ENCODE data around the gene BANK1. TPM values are rescaled to one million over a fixed set of nuclear protein-coding genes. Genes with fewer than 3 reads are reported as not detected.
A peak's percentile ranks its signal among the peaks of the same experiment; 100 is the strongest.

Gene BANK1
- total RNA-seq, 1 experiment from 2014 or later: 0.14 TPM

DNA sequence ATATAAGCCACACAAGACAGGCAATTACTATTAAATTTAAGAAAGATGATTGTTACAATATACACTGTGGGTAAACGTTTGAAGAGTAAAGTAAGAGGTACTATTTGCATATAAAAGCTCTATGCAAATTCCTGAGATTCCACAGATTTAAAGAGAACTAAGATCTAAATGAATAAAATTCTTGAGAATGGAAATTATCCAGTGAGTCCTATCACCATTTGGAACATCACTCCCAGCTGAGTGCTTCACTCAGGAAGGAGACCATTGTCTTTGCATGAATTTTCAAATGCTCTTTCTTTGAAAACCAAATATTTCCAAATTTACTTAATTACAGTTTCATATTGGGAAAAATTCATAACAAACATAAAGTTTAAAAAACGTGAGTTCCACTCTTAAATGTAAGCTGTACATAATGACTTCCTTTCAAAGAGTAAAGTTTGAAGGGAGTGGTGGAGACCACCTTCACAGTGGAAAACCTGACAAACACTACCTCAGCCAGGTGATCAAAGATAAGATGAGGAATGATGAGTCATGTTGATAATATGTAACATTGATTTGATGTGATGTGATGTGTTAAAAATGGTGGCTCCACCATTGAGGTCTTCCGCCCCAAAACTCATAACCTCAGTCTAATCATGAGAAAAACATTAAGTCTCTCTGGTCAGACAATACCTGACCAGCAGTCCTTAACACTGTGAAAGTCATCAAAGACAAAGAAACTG, 159.9 kb downstream of the BANK1 start:
- no peak for DNase-seq
- Histone ChIP-seq H3K27me3 (no peaks in the 10 kb centered on the region), H3K27ac (no peak overlapping the region), H3K36me3 (no peaks in the 10 kb centered on the region), H3K4me3 (no peak overlapping the region), H3K4me1 (peaks cover 24% of the 10 kb centered on the region), H3K9me3 (replicated peaks) (no peaks in the 10 kb centered on the region)

DNA sequence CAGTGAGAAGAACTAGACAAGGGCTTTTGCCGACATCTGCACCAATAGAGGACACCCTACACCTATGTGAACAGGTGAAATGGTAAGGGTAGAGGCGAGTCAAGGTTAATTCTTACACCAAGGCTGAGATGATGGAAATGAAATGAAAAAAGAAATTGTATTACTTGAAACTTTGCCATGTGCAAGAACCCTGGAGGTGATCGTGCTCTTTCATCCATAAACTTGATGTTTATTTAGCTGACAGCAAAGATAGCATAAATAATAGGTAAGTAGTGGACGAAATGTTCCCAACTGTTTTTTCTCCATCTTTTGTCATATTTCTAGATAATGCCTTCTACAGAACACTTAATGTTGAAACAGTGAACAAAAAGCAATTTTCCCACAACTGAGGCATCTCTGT, 162.5 kb downstream of the BANK1 start:
- no peak overlapping the region for H3K27ac ChIP-seq
- no peaks in the 10 kb centered on the region for H3K36me3 ChIP-seq
- peaks cover 30% of the 10 kb centered on the region for H3K4me1 ChIP-seq
- no peak for DNase-seq
- no peak overlapping the region for H3K4me3 ChIP-seq
- no peaks in the 10 kb centered on the region for H3K27me3 ChIP-seq
- no peaks in the 10 kb centered on the region for H3K9me3 ChIP-seq (replicated peaks)

DNA sequence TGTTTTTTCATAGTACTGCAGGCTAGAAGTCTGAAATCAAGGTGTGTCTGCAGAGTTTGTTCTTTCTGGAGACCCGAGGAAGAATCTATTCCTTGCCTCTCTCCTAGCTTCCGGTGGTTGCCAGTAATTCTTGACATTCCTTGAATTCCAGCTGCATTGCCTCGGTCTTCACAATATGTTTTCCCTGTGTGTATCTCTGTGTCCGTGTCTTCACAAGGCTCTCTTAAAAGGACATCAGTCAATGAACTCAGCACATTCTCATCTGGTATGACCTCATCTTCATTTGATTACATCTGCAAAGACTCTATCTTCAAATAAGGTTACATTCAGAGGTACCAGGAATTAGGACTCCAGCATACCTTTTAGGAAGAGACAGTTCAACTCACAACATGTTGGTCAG, 163.4 kb downstream of the BANK1 start:
- Histone ChIP-seq H3K4me3 (no peak overlapping the region), H3K9me3 (replicated peaks) (no peaks in the 10 kb centered on the region), H3K27ac (peak overlapping the region; percentile 12; the same call in 1 of the 2 replicates), H3K27me3 (no peaks in the 10 kb centered on the region), H3K4me1 (peaks cover 30% of the 10 kb centered on the region), H3K36me3 (no peaks in the 10 kb centered on the region)
- peak; percentile 33 to 44 for DNase-seq

DNA sequence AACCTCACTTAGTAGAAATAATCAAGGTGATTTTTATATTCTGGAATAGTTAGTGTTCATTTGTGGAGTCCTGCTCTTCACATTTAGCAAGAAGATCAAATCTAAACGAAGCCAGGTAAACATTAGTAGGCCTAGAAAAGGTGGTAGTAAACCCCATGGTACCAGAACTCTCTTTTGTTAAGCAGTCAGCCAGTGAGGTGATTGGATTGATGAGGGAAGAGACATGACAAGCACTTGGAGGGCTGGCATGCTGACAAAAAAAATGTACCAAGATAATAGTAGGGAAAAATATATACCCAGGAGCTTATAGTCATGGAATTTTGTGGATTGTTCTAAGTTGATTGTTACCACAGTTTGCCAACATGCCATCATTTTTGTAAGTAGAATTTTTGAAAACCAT, 163.8 kb downstream of the BANK1 start:
- no peaks in the 10 kb centered on the region for H3K9me3 ChIP-seq (replicated peaks)
- H3K4me1 ChIP-seq: peaks cover 30% of the 10 kb centered on the region
- peak overlapping the region; percentile 12; the same call in 1 of the 2 replicates for H3K27ac ChIP-seq
- H3K36me3 ChIP-seq: no peaks in the 10 kb centered on the region
- DNase-seq: no peak
- H3K4me3 ChIP-seq: no peak overlapping the region
- no peaks in the 10 kb centered on the region for H3K27me3 ChIP-seq

DNA sequence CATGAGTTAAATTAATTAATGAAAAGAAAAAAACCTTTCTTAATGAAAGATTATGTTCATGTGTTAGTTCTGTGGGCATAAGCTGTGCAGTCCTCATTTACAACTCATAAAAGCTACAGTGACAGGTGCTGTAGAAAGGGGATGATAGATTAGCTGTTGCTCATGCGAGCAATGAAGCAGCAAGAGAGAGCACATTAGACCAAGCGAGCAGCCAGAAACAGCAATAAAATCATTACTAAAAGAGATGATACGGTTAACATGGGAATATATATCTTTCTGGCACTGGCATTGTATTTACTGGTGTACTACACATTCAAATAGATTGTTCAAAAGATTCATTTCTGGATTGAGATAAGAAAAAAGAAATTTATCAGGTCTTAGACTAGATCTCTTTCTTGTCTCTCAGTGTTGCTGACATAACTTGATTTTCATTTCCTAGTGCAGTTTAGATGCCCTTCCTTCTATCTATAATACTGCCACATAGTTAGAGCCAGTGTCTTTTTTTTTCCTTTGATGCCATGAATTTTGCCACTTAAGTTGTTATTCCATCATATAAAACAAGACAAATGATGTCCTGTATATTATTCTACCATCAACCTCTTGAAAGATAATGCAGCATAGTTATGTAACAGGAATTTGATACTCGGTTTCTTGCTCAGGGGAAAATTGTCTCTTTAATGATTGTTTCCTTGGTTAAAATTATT, 164.6 kb downstream of the BANK1 start:
- Histone ChIP-seq H3K27ac (no peak overlapping the region; the same call in 1 of the 2 replicates), H3K9me3 (replicated peaks) (no peaks in the 10 kb centered on the region), H3K4me1 (peaks cover 30% of the 10 kb centered on the region), H3K27me3 (no peaks in the 10 kb centered on the region), H3K36me3 (no peaks in the 10 kb centered on the region), H3K4me3 (no peak overlapping the region)
- peak in 1 of 2 experiments; percentile 26 for DNase-seq

DNA sequence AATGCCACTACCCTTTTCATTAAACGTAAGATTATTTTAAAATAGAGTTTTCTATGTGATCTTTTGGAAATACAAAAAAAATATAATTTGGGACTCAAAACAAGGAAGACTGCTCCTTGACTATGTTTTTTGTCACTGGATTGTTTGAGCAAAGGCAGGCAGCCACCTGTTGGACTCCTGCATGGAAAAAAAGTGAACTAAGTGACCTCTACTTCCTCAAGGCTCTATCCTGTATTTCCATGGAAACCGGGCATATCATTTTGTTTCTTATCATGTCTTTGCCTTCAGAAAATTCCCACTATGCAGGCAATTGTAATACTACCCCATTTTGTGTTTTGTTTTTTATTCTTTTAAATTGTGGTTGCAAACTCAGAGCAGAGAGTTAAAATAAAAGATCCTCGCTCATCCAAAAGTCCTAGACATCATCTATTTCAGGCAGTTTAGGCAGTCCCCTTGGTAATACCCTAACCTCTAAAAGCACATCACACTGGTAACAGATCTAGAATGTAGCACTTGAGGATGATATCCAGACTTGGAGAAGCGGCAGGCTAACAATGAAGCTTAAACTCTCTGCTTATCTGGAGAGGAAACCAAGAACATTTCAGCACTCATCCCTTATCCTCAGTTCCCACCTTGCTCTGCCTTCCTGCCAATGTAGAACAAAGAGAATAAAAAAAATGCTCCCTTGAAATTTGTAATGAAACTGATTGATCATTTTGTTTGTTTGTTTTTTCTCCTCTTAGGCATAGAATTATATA, 165.7 kb downstream of the BANK1 start:
- peaks cover 30% of the 10 kb centered on the region for H3K4me1 ChIP-seq
- H3K4me3 ChIP-seq: no peak overlapping the region
- no peaks in the 10 kb centered on the region for H3K36me3 ChIP-seq
- H3K27ac ChIP-seq: no peak overlapping the region
- no peaks in the 10 kb centered on the region for H3K27me3 ChIP-seq
- DNase-seq: no peak
- no peaks in the 10 kb centered on the region for H3K9me3 ChIP-seq (replicated peaks)

DNA sequence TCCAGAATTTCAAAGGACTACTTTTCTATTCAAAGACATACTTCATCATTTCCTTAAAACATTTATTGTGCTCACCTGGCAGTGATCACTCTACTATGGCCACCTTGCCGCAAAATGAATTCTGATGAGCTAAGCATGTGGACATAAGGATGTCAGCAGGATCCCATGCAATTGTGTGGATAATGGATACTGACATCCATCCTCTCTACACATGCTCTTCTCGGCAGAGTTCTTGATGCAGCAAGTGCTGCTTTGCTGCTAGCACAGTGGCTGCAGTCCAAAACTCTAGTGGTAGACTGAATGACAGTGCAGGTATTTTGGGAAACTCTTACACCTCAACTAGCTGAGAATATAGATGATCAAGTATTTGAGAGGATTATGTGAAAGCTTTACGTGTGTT, 168.0 kb downstream of the BANK1 start:
- H3K4me1 ChIP-seq: peaks cover 25% of the 10 kb centered on the region
- H3K27me3 ChIP-seq: no peaks in the 10 kb centered on the region
- H3K27ac ChIP-seq: no peak overlapping the region
- no peak overlapping the region for H3K4me3 ChIP-seq
- no peaks in the 10 kb centered on the region for H3K9me3 ChIP-seq (replicated peaks)
- no peak for DNase-seq
- no peaks in the 10 kb centered on the region for H3K36me3 ChIP-seq

DNA sequence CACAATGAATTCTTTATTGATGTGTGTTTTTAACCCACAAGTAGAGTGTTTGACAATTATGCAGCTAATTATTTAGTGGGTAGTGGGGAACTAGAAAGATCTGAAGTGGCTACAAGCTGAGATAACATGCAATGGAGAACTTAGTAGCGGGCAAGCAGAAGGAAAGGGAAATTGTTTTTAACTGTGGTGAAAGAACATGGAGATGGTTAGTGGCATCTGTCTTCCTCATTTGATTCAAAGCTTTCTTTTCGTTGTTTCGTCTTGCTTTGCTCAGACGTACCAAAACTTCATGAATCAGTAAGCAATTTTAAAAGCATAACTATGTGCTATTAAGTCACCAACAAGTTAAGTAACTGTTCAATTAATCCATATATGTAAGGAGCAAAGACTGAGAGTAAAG, 169.9 kb downstream of the BANK1 start:
- Histone ChIP-seq H3K27ac (no peak overlapping the region), H3K36me3 (no peaks in the 10 kb centered on the region), H3K4me1 (peaks cover 6% of the 10 kb centered on the region), H3K27me3 (no peaks in the 10 kb centered on the region), H3K4me3 (no peak overlapping the region), H3K9me3 (replicated peaks) (no peaks in the 10 kb centered on the region)
- no peak for DNase-seq

DNA sequence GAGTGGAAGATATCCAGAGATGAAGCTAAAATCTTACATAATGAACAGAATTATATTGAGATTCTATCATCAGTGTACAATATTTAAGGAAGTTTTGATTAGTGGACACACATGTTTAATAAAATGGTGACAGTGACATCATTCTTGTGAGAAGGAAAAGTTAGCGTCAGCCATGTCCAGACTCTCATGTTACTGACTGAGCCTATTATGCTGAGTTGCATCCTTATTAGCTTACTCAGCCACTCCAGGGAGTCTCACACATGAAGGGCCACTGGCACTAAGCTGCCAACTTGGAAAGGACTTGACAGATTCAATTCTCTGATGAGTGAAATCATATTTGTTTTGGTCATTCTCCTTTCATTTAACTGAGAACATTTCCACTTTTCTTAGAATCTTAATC, 170.6 kb downstream of the BANK1 start:
- Histone ChIP-seq H3K27ac (no peak overlapping the region), H3K4me1 (no peaks in the 10 kb centered on the region; the same call in 1 of the 2 replicates), H3K27me3 (no peaks in the 10 kb centered on the region), H3K4me3 (no peak overlapping the region), H3K9me3 (replicated peaks) (no peaks in the 10 kb centered on the region), H3K36me3 (no peaks in the 10 kb centered on the region)
- DNase-seq: peak; percentile 11 to 36

DNA sequence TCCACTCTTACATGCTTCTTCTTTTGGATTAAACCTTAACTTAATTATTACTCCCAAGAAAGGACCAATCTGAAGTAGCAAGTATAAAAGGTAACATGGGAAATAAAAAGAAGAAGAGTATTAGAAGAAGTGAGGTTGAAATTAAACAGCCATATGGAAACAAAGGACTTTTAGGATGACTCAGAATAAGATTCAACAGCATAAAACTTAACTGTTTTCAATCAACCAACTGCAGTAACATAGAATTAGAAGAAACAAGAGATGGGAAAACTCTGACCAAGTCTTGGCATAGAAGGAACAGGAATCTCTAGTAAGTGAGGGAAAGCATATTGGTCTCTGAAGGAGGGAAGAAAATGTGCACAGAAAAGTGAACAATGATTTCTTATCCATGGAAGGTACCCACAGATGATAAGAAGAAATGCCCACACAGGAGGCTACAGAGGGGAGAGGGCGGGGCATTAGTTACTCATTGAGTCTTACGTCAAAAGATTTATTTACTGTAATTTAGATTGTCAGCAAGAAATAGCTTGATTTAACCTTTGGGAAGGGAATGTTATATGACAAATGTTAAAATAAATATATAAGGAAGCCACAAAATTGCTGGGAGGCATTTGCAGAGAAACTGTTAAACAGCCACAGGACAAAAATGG, 177.3 kb downstream of the BANK1 start:
- H3K4me1 ChIP-seq: peaks cover 15% of the 10 kb centered on the region
- H3K9me3 ChIP-seq (replicated peaks): no peaks in the 10 kb centered on the region
- H3K27ac ChIP-seq: no peak overlapping the region
- no peaks in the 10 kb centered on the region for H3K27me3 ChIP-seq
- H3K4me3 ChIP-seq: no peak overlapping the region
- no peak for DNase-seq
- H3K36me3 ChIP-seq: no peaks in the 10 kb centered on the region

DNA sequence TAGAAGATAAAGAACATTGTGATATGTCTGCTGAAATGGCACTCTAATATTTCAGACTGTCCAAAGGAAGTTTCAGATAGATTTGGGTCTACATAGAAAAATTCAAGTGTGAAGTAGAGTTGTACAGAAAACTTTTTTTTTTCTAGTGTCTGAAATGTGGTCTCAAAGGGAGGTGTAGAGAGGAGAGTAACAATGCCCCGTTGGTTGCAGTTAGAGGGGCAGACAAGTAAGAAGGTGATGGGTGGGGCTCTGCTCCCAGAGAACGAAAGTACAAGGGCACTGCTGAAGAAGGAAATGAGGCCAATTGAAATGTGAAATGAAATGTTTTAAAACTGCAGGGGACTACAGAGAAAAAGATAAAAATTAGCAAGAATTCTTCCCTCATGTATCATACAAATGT, 177.8 kb downstream of the BANK1 start:
- Histone ChIP-seq H3K4me1 (peaks cover 17% of the 10 kb centered on the region), H3K27me3 (no peaks in the 10 kb centered on the region), H3K4me3 (no peak overlapping the region), H3K27ac (no peak overlapping the region), H3K9me3 (replicated peaks) (no peaks in the 10 kb centered on the region), H3K36me3 (no peaks in the 10 kb centered on the region)
- no peak for DNase-seq

DNA sequence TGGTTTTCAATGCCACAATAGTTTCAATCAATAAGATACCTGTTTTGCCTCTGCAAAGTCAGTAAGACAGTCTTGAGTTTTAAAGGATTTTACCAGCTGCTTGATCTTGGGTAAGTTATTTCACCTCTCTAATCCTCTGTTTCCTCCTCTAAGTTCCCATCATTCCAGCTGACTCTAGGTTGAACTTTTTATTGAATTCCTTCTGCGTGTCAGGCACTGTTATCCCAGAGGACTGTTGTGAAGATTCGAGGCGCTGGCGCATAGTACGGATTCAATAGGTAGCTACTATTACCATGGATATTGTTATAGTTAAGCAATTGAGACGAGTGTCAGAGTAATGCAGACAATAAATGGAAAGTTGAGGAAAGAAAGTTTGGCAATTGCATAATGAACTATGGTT, 179.4 kb downstream of the BANK1 start:
- H3K27me3 ChIP-seq: no peaks in the 10 kb centered on the region
- H3K36me3 ChIP-seq: no peaks in the 10 kb centered on the region
- H3K4me1 ChIP-seq: peaks cover 19% of the 10 kb centered on the region
- no peak overlapping the region for H3K4me3 ChIP-seq
- no peak overlapping the region for H3K27ac ChIP-seq
- DNase-seq: peak; percentile 5 to 46
- H3K9me3 ChIP-seq (replicated peaks): no peaks in the 10 kb centered on the region

DNA sequence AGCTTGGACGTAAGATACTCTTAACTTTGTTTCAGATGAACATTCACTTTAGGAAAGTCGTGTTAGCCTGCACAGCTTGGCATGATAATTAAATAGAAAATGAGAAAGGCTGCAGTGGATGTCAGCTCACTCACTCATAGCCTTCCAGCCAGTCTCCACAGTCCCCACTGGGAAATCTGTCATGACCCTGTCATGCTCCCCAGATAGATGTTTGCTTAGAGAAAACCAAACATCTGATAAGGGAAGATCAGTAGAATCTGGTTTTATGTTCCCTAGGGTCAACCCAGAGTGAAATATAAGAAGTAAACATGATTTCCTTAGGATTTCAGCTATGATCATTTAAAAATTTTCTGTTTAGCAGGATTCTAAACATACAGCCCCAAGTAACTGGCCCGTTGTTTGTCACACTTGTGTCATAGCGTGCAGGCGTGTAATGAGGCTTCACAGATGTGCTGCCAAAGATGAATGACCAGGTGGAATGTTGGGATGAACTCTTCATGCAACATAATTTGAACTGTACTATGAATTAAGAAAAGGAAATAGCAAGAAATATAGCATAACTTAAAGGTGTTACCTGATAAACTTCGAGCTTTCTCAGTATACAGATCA, 180.1 kb downstream of the BANK1 start:
- DNase-seq: no peak
- peaks cover 19% of the 10 kb centered on the region for H3K4me1 ChIP-seq
- H3K9me3 ChIP-seq (replicated peaks): no peaks in the 10 kb centered on the region; the same call in 1 of the 2 replicates
- H3K27ac ChIP-seq: no peak overlapping the region
- H3K4me3 ChIP-seq: no peak overlapping the region
- H3K27me3 ChIP-seq: no peaks in the 10 kb centered on the region
- H3K36me3 ChIP-seq: no peaks in the 10 kb centered on the region

DNA sequence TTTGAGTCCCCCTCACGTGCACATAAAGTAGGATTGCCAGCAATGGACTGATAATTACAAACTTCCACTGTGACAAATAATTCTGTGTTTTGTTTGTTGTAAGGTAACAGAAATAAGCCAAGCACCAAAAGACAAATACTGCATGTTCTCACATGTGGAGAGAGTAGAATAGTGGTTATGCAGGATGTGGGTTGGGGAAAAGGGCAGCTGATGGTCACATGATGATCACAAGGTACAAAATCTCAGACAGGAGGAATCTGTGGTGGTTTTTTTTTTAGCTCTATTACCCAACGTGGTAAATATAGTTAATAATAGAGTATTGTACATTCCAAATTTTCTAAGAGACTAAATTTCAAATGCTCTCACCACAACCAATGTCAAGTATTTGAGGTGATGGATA, 182.3 kb downstream of the BANK1 start:
- H3K9me3 ChIP-seq (replicated peaks): no peaks in the 10 kb centered on the region; the same call in 1 of the 2 replicates
- DNase-seq: no peak
- H3K36me3 ChIP-seq: no peaks in the 10 kb centered on the region
- no peaks in the 10 kb centered on the region for H3K27me3 ChIP-seq
- H3K4me3 ChIP-seq: no peak overlapping the region
- peaks cover 19% of the 10 kb centered on the region for H3K4me1 ChIP-seq
- no peak overlapping the region for H3K27ac ChIP-seq
